Peyer's patch (tissue), 4 donors: ENCODE results near the gene ALDH7A1.

Source experiments
- POLR2A ChIP-seq, 2 donors: fragments of 450-650 bp; IDR thresholded peaks; one replicate each; pipeline ENCODE4 v1.5.1; 2017; ENCODE audit warnings: antibody characterized with exemption in 2 of 2, mild to moderate bottlenecking in 2 of 2, moderate library complexity in 2 of 2
- TF ChIP-seq, protein P1 (sequence below), 6 experiments: fragments of 450-650 bp in 4 of 6; fragments of 200-600 bp in 2 of 6; sonication (generic) in 1 of 6; IDR thresholded peaks; one replicate each; pipeline ENCODE4 v1.5.1; 2017 to 2019; ENCODE audit warnings: antibody characterized with exemption in 6 of 6, mild to moderate bottlenecking in 3 of 6, moderate library complexity in 1 of 6

DNA sequence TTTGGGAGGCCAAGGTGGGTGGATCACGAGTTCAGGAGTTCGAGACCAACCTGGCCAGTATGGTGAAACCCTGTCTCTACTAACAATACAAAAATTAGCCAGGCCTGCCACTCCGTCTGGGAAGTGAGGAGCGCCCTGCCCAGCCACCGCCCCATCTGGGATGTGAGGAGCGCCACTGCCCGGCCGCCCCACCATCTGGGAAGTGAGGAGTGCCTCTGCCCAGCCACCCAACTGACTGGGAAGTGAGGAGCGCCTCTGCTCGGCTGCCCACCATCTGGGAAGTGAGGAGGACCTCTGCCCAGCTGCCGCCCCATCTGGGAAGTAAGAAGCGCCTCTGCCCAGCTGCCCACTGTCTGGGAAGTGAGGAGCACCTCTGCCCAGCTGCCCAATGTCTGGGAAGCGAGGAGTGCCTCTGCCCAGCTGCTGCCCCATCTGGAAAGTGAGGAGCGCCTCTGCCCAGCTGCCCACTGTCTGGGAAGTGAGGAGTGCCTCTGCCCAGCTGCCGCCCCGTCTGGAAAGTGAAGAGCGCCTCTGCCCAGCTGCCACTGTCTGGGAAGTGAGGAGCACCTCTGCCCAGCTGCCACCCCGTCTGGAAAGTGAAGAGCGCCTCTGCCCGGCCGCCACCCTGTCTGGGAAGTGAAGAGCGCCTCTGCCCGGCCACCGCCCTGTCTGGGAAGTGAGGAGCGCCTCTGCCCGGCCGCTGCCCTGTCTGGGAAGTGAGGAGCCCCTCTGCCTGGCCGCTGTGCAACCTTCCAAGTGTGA is 5.3 kb downstream of the ALDH7A1 start:
- TF ChIP-seq, protein P1, sequence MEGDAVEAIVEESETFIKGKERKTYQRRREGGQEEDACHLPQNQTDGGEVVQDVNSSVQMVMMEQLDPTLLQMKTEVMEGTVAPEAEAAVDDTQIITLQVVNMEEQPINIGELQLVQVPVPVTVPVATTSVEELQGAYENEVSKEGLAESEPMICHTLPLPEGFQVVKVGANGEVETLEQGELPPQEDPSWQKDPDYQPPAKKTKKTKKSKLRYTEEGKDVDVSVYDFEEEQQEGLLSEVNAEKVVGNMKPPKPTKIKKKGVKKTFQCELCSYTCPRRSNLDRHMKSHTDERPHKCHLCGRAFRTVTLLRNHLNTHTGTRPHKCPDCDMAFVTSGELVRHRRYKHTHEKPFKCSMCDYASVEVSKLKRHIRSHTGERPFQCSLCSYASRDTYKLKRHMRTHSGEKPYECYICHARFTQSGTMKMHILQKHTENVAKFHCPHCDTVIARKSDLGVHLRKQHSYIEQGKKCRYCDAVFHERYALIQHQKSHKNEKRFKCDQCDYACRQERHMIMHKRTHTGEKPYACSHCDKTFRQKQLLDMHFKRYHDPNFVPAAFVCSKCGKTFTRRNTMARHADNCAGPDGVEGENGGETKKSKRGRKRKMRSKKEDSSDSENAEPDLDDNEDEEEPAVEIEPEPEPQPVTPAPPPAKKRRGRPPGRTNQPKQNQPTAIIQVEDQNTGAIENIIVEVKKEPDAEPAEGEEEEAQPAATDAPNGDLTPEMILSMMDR (IDR thresholded peaks at IDR 0.05): no peak
- TF ChIP-seq POLR2A (IDR thresholded peaks at IDR 0.05): no peak
